Karpas-422 (cell line): ENCODE measurements around the gene WDR83. TPM values are rescaled to one million over a fixed set of nuclear protein-coding genes. Genes with fewer than 3 reads are reported as not detected.
"Not testable (repeated sequence)": the region's sequence is repeated elsewhere in the genome, so short reads cannot be mapped to it uniquely, and the experiment has no call there.

Source experiments
- DNase-seq: peaks from one replicate; pipeline ENCODE4 v3.0.0-alpha.2; 2015
- H2AFZ ChIP-seq: fragments of 200-600 bp; sonication (generic); 2 replicates; pipeline ENCODE4 v1.6.1; 2014; ENCODE audit warnings: antibody characterized with exemption, low read length, mixed read lengths
- H3K27ac ChIP-seq: fragments of 200-600 bp; sonication (generic); 2 replicates; pipeline ENCODE4 v1.5.1; 2014; ENCODE audit warnings: mild to moderate bottlenecking, low read length, moderate library complexity
- H3K27me3 ChIP-seq: fragments of 200-600 bp; sonication (generic); 2 replicates; pipeline ENCODE4 v1.6.1; 2014; ENCODE audit warnings: low read length, mixed read lengths
- H3K36me3 ChIP-seq: fragments of 200-600 bp; sonication (generic); 2 replicates; pipeline ENCODE4 v1.6.1; 2014; ENCODE audit warnings: low read length, mixed read lengths; ENCODE audit not compliant: insufficient read depth
- H3K4me1 ChIP-seq: fragments of 200-600 bp; sonication (generic); 2 replicates; pipeline ENCODE4 v1.6.1; 2014; ENCODE audit warnings: mild to moderate bottlenecking, low read length, mixed read lengths
- H3K4me2 ChIP-seq: fragments of 200-600 bp; sonication (generic); 2 replicates; pipeline ENCODE4 v1.6.1; 2014; ENCODE audit warnings: low read length, low read depth, mild to moderate bottlenecking; ENCODE audit not compliant: poor library complexity, severe bottlenecking
- H3K4me3 ChIP-seq: fragments of 200-600 bp; sonication (generic); 2 replicates; pipeline ENCODE4 v1.5.1; 2014; ENCODE audit warnings: mild to moderate bottlenecking, antibody characterized with exemption, low read length, mixed read lengths
- H3K79me2 ChIP-seq: fragments of 200-600 bp; sonication (generic); 2 replicates; pipeline ENCODE4 v1.6.1; 2014; ENCODE audit warnings: mild to moderate bottlenecking, low read length, mixed read lengths
- H3K9ac ChIP-seq: fragments of 200-600 bp; sonication (generic); 2 replicates; pipeline ENCODE4 v1.6.0; 2014; ENCODE audit warnings: low read length
- H3K9me2 ChIP-seq: fragments of 200-600 bp; sonication (generic), shearing (Covaris generic); replicated peaks from 2 replicates; pipeline ENCODE4 v1.6.0; 2014; ENCODE audit warnings: mild to moderate bottlenecking, low read length, moderate library complexity; ENCODE audit not compliant: insufficient read depth
- H3K9me3 ChIP-seq: fragments of 300-700, 200-600 bp; sonication (generic); 2 replicates; pipeline ENCODE4 v1.6.1; 2014; ENCODE audit warnings: low read length, mixed read lengths
- H4K20me1 ChIP-seq: fragments of 200-600 bp; sonication (generic); 2 replicates; pipeline ENCODE4 v1.6.1; 2014; ENCODE audit warnings: mild to moderate bottlenecking, antibody characterized with exemption, low read length, low read depth; ENCODE audit not compliant: insufficient read depth
- total RNA-seq: library from RNA; depleted of rRNA; stranded (reverse); fragments of >200 nt; shearing (Covaris generic); gene quantifications from 2 replicates; pipeline ENCODE4 v1.2.3, GENCODE V29; 2014; ENCODE audit warnings: low replicate concordance

WDR83 gene
- total RNA-seq, 1 experiment from 2014 or later = 16.5 TPM

DNA sequence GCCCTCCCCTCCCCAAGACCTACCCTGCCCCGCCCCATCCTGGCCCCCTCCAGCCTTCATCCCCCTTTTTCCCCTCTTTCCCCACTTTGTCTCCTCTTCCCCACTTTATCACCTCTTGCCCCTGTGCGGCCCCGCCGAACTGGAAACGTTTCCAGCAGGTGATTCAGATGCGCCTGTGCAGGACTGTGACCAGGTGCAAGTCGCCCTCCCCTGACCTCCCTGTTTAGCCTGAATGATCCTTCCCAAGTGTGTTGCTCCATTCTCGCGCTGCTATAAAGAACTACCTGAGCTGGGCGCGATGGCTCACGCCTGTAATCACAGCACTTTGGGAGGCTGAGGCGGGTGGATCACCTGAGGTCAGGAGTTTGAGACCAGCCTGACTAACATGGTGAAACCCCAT lies 30.0 kb upstream of the WDR83 start:
- Histone ChIP-seq H3K27ac (no peak overlapping the region), H3K4me1 (no peaks in the 10 kb centered on the region), H3K27me3 (no peaks in the 10 kb centered on the region), H3K79me2 (no peaks in the 10 kb centered on the region), H3K9me2 (no peaks in the 10 kb centered on the region), H3K4me3 (no peak overlapping the region), H4K20me1 (no peaks in the 10 kb centered on the region), H2AFZ (no peak overlapping the region), H3K4me2 (no peak overlapping the region), H3K9ac (no peak overlapping the region), H3K9me3 (no peaks in the 10 kb centered on the region), H3K36me3 (peaks cover 23% of the 10 kb centered on the region)
- DNase-seq = no peak

DNA sequence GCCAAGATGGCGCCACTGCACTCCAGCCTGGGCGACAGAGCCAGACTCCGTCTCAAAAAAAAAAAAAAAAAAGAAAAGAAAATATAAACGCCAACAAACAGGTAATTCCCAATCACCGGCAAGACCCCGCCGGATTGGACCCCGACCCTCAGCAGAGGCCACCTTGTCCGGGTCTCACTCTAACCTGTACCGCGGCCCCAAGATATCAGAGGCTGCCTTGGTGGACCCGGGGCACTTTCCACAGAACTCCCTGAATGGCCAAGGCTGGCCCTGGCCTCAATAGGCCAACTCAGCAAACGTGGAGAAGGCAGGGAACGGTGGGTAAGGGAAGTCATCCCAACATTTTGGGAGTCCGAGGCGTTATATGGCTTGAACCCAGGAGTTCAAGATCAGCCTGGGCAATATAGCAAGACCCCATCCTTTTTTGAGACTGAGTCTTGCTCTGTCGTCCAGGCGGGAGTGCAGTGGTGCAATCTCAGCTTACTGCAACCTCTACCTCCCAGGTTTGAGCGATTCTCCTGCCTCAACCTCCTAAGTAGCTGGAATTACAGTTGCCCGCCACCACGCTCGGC lies 27.9 kb upstream of the WDR83 start:
- no peaks in the 10 kb centered on the region for H3K4me1 ChIP-seq
- no peak overlapping the region for H3K9ac ChIP-seq
- H4K20me1 ChIP-seq = no peaks in the 10 kb centered on the region
- H3K27ac ChIP-seq = no peak overlapping the region
- H3K36me3 ChIP-seq = peaks cover 11% of the 10 kb centered on the region
- H3K4me2 ChIP-seq = no peak overlapping the region
- H3K79me2 ChIP-seq = no peaks in the 10 kb centered on the region
- no peak overlapping the region for H2AFZ ChIP-seq
- no peak for DNase-seq
- no peaks in the 10 kb centered on the region for H3K9me2 ChIP-seq
- no peaks in the 10 kb centered on the region for H3K27me3 ChIP-seq
- H3K9me3 ChIP-seq = no peaks in the 10 kb centered on the region
- no peak overlapping the region for H3K4me3 ChIP-seq

DNA sequence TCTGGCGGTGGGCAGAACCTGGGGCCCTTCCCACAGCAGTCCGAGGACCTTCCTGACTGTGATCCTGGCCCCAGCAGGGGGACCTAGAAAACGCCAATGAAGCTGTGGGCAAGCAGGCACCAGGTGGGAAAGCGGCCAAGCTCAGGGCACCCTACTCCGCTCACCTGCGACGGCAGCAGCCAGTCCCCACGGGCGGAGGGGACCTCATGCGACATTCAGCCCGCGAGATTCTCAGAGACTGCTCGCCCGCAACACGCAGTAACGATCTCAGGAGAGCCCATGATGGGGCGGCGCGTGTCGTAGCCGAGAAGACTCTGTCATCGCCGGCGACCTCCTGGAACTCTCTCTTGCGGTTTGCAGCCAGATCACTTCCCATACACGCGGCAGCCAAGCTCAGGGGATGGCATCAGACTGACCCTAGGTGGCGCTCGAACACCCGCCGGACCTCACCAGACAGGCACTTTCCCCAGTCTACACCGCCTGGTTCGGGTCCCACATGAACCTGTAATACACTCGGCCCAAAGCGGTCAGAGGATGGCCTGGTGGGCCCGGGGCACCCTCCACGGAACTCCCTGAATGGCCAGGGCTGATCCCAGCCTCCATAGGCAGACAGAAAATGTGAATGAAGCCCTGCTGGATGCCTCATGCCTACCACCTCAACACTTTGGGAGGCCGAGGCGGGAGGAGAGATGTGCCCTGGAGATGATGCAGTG lies 26.6 kb upstream of the WDR83 start:
- Histone ChIP-seq H3K27me3 (no peaks in the 10 kb centered on the region), H3K4me1 (no peaks in the 10 kb centered on the region), H2AFZ (no peak overlapping the region), H3K4me2 (no peak overlapping the region), H3K9ac (no peak overlapping the region), H3K27ac (no peak overlapping the region), H4K20me1 (no peaks in the 10 kb centered on the region), H3K4me3 (no peak overlapping the region), H3K9me3 (no peaks in the 10 kb centered on the region), H3K36me3 (0 out of 2 replicates have a peak, but pooled peaks cover 4% of the 10 kb centered on the region), H3K9me2 (no peaks in the 10 kb centered on the region), H3K79me2 (no peaks in the 10 kb centered on the region)
- peak; percentile 83 for DNase-seq

DNA sequence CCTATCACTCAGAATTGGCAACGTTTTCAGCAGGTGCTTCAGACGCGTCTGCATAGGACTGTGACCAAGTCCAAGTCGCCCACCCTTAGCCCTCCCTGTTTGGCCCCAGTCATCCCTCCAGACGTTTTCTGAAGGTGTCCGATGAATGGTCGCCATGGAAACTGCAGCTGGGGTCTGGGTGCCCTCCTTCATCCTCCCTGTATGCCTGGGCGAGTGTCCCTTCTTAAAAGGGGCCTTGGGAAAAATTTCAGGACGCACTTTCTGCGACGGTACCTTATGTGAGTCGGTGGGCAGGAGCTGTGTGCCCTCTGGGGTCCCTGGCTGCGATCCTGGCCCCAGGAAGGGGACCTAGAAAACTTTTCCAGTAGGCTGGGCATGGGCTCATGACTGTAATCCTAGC lies 25.2 kb upstream of the WDR83 start:
- Histone ChIP-seq H3K9me3 (no peaks in the 10 kb centered on the region), H3K4me3 (no peak overlapping the region), H3K27me3 (no peaks in the 10 kb centered on the region)

DNA sequence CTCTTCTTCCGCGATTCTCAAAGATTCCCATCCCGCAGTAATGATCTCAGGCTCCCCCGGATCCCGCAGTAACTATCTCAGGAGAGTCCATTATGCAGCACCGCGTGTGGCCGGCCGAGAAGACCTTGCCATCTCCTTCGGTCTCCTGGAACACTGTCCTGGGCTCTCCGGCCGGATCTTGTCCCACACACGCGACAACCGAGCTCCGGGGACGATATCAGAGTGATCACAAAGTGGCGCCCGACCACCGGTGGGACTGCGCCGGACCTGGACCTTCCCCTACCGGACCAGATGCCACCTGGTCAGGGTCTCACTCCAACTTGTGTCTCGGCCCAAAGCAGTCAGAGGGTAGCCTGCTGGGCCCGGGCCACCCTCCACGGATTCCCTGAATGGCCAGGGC lies 24.1 kb upstream of the WDR83 start:
- no peaks in the 10 kb centered on the region for H3K27me3 ChIP-seq
- no peaks in the 10 kb centered on the region for H3K4me1 ChIP-seq
- no peak overlapping the region for H3K27ac ChIP-seq
- no peak overlapping the region for H2AFZ ChIP-seq
- H3K4me2 ChIP-seq = no peak overlapping the region
- H4K20me1 ChIP-seq = no peaks in the 10 kb centered on the region
- no peaks in the 10 kb centered on the region for H3K9me2 ChIP-seq
- H3K79me2 ChIP-seq = no peaks in the 10 kb centered on the region
- H3K9ac ChIP-seq = no peak overlapping the region
- H3K4me3 ChIP-seq = no peak overlapping the region
- DNase-seq = no peak
- H3K36me3 ChIP-seq = peaks cover 6% of the 10 kb centered on the region; the same call in 1 of the 2 replicates
- no peaks in the 10 kb centered on the region for H3K9me3 ChIP-seq

More for the DNA sequence above, 25.2 kb upstream of the WDR83 start:
- Histone ChIP-seq H3K9ac (no peak overlapping the region), H3K27ac (no peak overlapping the region), H3K36me3 (0 out of 2 replicates have a peak, but pooled peaks cover 4% of the 10 kb centered on the region), H3K9me2 (no peaks in the 10 kb centered on the region), H3K4me1 (no peaks in the 10 kb centered on the region), H3K4me2 (no peak overlapping the region), H2AFZ (no peak overlapping the region), H4K20me1 (no peaks in the 10 kb centered on the region), H3K79me2 (no peaks in the 10 kb centered on the region)
- DNase-seq = no peak

DNA sequence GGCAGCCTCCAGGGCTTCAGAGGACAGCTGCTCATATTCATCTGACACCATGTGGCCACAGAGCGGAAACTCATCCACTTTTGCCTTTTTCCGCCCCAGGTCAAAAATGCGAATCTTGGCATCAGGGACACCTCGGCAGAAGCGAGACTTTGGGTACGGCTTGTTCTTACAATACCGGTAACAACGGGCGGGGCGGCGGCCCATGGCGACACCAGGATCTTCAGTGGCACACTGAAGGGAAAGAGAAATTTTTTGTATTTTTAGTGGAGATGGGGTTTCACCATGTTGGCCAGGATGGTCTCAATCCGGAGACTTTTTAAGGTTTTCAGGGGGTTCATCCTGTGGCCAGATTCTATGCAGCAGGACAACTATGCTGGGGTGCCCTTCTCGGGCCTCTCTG lies 22.9 kb upstream of the WDR83 start:
- not testable (repeated sequence) for H4K20me1 ChIP-seq, H3K4me2 ChIP-seq, H3K4me1 ChIP-seq, H3K36me3 ChIP-seq, H3K27me3 ChIP-seq, H3K27ac ChIP-seq, H3K79me2 ChIP-seq, H3K4me3 ChIP-seq, DNase-seq, H3K9ac ChIP-seq, H2AFZ ChIP-seq, H3K9me2 ChIP-seq, H3K9me3 ChIP-seq

DNA sequence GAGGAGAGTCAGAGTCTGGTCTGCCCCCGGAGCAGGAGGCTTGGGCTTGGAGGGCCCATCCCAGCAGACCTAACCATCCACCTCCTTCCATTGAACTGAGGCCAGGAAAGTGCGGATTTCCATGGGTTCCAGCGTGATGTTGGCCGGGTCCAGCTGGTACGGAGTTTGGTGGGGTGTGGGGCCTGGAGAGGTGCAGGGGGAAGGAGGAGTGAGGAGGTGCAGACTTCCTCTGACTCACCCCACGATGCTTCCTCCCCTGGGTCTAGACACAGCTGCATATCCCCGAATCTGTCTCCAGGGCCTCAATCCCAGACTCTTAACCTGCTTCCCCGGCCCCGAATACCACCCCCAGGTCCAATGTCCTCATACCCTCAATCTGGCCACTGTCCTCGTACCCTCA lies 20.1 kb upstream of the WDR83 start:
- Histone ChIP-seq H3K4me3 (no peak overlapping the region), H3K4me2 (no peak overlapping the region), H3K27ac (no peak overlapping the region), H3K79me2 (no peaks in the 10 kb centered on the region), H2AFZ (no peak overlapping the region), H3K27me3 (no peaks in the 10 kb centered on the region), H3K9me3 (no peaks in the 10 kb centered on the region), H3K36me3 (peaks cover 13% of the 10 kb centered on the region), H4K20me1 (no peaks in the 10 kb centered on the region), H3K9me2 (no peaks in the 10 kb centered on the region), H3K9ac (no peak overlapping the region), H3K4me1 (no peaks in the 10 kb centered on the region)
- DNase-seq = no peak

DNA sequence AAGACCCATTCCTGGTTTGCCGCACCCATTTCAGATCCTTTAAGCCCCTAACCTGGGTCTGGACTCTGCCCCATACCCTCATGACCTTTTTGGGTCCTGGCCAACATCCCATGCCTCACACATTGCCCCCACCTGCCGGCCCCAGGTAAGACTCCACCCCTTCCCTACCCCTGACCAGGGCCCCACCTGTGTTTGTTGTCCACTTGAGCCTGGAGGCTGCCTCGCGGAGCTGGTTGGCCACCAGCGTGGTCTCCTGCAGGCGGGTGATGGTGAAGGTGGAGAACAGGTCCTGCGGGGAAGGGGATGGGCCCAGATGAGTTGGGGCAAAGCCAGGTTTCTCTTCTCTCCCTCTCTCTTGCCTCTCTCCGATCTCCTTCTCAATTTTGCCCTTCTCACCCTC lies 19.6 kb upstream of the WDR83 start:
- no peak overlapping the region for H3K27ac ChIP-seq
- DNase-seq = peak; percentile 37
- no peaks in the 10 kb centered on the region for H3K27me3 ChIP-seq
- peaks cover 18% of the 10 kb centered on the region for H3K36me3 ChIP-seq
- H3K79me2 ChIP-seq = no peaks in the 10 kb centered on the region
- H4K20me1 ChIP-seq = no peaks in the 10 kb centered on the region
- H2AFZ ChIP-seq = no peak overlapping the region
- H3K4me2 ChIP-seq = no peak overlapping the region
- H3K9me3 ChIP-seq = no peaks in the 10 kb centered on the region
- no peak overlapping the region for H3K9ac ChIP-seq
- no peak overlapping the region for H3K4me3 ChIP-seq
- H3K9me2 ChIP-seq = no peaks in the 10 kb centered on the region
- no peaks in the 10 kb centered on the region for H3K4me1 ChIP-seq
